Psoas muscle (tissue), 8 donors: ENCODE results near the gene PDHX. TPM values are rescaled to one million over a fixed set of nuclear protein-coding genes. Genes with fewer than 3 reads are reported as not detected.
A peak's percentile ranks its signal among the peaks of the same experiment; 100 is the strongest.

Experiments
- ATAC-seq, 4 donors: fragments of 200-7000 bp; cut with Tn5 transposase; one replicate each; pipeline ENCODE4 v1.9.1; 2020; ENCODE audit warnings: moderate library complexity in 3 of 4, mild to moderate bottlenecking in 2 of 4
- DNase-seq, 2 donors: peaks; one replicate each; pipeline ENCODE4 v3.0.0-alpha.2; 2020
- H3K27ac ChIP-seq: fragments of 200-600 bp; one replicate; pipeline ENCODE4 v1.8.0; 2022
- H3K27me3 ChIP-seq, 3 donors: fragments of 200-600 bp in 1 of 3; one replicate each; pipeline versions ENCODE4 v1.6.1 to v1.8.0; 2013 to 2022; ENCODE audit warnings: low read length in 2 of 3, mild to moderate bottlenecking in 2 of 3, moderate library complexity in 1 of 3; ENCODE audit not compliant: insufficient read depth in 3 of 3
- H3K36me3 ChIP-seq, 2 donors: fragments of 200-600 bp in 1 of 2; one replicate each; pipeline versions ENCODE4 v1.6.1 to v1.8.0; 2013 to 2022; ENCODE audit warnings: low read depth in 1 of 2, mild to moderate bottlenecking in 1 of 2, moderate library complexity in 1 of 2; ENCODE audit not compliant: insufficient read depth in 1 of 2
- H3K4me1 ChIP-seq: fragments of 200-600 bp; one replicate; pipeline ENCODE4 v1.8.0; 2022
- H3K4me3 ChIP-seq: fragments of 200-600 bp; one replicate; pipeline ENCODE4 v1.8.0; 2022; ENCODE audit warnings: mild to moderate bottlenecking
- H3K9me3 ChIP-seq: fragments of 200-600 bp; one replicate; pipeline ENCODE4 v1.8.0; 2022
- CTCF ChIP-seq: fragments of 200-600 bp; IDR thresholded peaks from one replicate; pipeline ENCODE4 v1.8.0; 2022; ENCODE audit warnings: antibody characterized with exemption
- WGBS, 3 donors: extraction: QIAGEN DNeasy Blood & Tissue Kit; methylation state at CpG; one replicate each; pipeline versions ENCODE4 v1.1.6 to v1.1.7; 2013; 5-methylcytosine and 5-hydroxymethylcytosine counted together
- intact Hi-C, 2 donors: fragments of 100-400 bp; cut with DNase I; formaldehyde crosslinking; loops; one replicate each; pipeline versions ENCODE4 v1.11.0 to v1.14.2; 2022
- polyA plus RNA-seq, 3 donors: library from polyadenylated mRNA; stranded (reverse); fragments of 200-250 nt; gene quantifications; one replicate each; pipeline ENCODE4 v1.2.3, GENCODE V29; 2013
- total RNA-seq, 4 donors: library from RNA; stranded (reverse); fragmentation: NEBNext Ultra II Directional in 2 of 4; extraction: Animal tissue kit (Norgen Biotek cat#: 25700) in 2 of 4; gene quantifications; one replicate each; pipeline versions ENCODE4 v1.2.1 to v1.2.4, GENCODE V29; 2021 to 2023
- donor health status: healthy with polysubstance abuse.
- donor health status: DM: no; HTN: no; CAD: no; lungs with moderate emphysema.
- donor health status: Bipolar disorder and iron deficiency.
- donor health status: healthy.
- donor health status: DM: yes; HTN: yes; CAD: no.
- donor health status: DM: no; HTN: no; CAD: no.
- donor health status: DM: no; HTN: no; CAD: no.
- donor health status: DM: yes; HTN: yes; CAD: no.

Gene PDHX
- total and polyA plus RNA-seq, 7 donors = 64.6 to 189 (median 101) TPM

DNA sequence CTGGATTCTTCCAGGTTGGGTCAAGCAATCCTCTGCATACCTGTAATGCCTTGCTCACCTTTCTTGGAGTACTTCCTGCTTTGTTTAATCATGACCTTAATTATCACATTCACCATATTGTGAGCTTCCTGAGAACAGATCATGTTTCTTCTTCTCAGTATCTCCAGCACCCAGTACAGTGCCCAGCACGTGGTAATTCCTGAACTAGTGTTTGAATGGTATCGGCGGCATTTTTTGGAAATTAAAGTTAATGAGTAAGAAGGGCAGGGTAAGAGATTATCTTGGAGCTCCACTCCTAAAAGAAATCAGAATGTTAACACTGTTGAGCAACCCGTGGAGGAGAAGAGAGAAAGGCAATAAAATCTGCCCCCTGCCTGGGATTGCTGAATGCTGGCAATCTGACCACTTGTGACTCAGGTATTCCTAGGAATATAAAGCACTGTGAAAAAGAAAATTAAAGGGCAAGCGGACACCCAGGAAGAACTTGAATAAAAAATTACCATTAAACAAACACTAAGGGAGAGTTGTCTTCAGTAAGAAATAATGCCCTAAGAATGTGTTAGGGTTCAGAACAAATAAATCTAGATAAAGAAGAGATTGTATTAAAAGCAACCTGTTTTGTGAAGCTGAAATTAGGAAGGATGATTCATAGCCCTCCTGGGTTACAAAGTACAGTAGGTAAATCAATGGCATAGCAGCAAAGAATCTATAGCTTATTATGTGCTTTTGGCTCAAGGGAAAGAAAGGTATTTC lies 92.9 kb downstream of the PDHX start:
- Histone ChIP-seq H3K4me3 (no peak overlapping the region), H3K9me3 (no peaks in the 10 kb centered on the region), H3K27me3 (no peaks in the 10 kb centered on the region), H3K27ac (peak overlapping the region; percentile 61), H3K4me1 (peaks cover 22% of the 10 kb centered on the region), H3K36me3 (no peaks in the 10 kb centered on the region)
- intact Hi-C loops = loop anchor here in 1 of 2 donors (10.0 kb wide), 1 partner anchor 375 kb away; no protein-coding TSS in a partner anchor
- no peak for TF ChIP-seq CTCF
- ATAC-seq (peak; percentile 45 to 76 (median 57)), DNase-seq (no peak)
- WGBS, 3 donors = 38 to 51% (median 42%) methylated on average over 5 of the region's 5 CpGs

DNA sequence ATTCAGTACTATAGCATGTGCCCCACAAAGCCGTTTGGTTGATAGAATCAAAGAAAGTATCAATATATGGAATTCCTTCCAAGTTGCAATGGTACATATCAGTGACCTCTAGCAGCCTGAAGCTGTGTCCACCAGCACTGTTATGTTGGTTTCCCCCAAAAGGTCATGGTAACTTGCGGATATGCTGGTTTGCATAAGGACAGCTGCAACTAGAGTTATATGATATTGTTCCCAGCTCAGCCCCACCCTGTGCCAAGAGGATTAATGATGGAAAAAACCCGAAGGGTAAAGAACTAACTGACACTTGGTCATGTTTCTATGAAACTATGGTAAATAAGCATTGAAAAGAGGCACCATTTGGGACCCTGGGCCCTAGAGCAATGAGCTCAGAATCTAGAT lies 93.5 kb downstream of the PDHX start:
- peak; percentile 76 to 91 (median 84) for ATAC-seq
- no peak for DNase-seq
- H3K27ac ChIP-seq = peak overlapping the region; percentile 61
- 17 to 23% (median 17%) methylated on average over 3 of the region's 3 CpGs for WGBS, 3 donors
- peaks cover 22% of the 10 kb centered on the region for H3K4me1 ChIP-seq
- no peak overlapping the region for H3K4me3 ChIP-seq
- no peaks in the 10 kb centered on the region for H3K9me3 ChIP-seq
- TF ChIP-seq CTCF = no peak
- no peaks in the 10 kb centered on the region for H3K27me3 ChIP-seq
- intact Hi-C loops = loop anchor here in 1 of 2 donors (10.0 kb wide), 1 partner anchor 375 kb away; no protein-coding TSS in a partner anchor
- no peaks in the 10 kb centered on the region for H3K36me3 ChIP-seq

- no peak for TF ChIP-seq CTCF
- peak overlapping the region; percentile 61 for H3K27ac ChIP-seq
- H3K4me3 ChIP-seq = no peak overlapping the region
- no peaks in the 10 kb centered on the region for H3K27me3 ChIP-seq
- DNase-seq (no peak), ATAC-seq (no peak)
- no peaks in the 10 kb centered on the region for H3K9me3 ChIP-seq
- WGBS, 3 donors = 59 to 70% (median 65%) methylated on average over 5 of the region's 5 CpGs
- peaks cover 22% of the 10 kb centered on the region for H3K4me1 ChIP-seq
- H3K36me3 ChIP-seq = no peaks in the 10 kb centered on the region
- intact Hi-C loops = no loop called here
Measured at GRCh38 chr11:35010654-35011053, 94.2 kb downstream of the PDHX start.

DNA sequence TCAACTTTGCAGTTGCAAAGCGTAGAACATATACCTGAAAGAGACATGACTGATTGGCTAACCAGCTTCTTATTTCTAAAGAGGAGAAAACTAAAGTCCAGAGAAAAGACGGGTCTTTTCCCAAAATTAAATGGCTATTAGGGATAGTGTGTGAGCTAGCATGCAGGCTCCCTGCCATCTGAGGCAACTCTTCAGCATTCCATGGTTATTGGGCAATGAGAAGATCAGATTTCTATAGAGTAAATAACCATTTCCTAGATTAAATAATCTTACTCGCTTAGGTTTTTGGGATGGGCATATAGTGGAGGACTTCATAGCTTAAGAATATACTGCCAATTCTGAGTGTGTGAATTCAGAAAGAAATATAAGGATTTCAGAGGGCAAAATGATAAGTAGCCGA lies 95.0 kb downstream of the PDHX start:
- intact Hi-C loops = no loop called here
- TF ChIP-seq CTCF = no peak
- no peaks in the 10 kb centered on the region for H3K36me3 ChIP-seq
- no peaks in the 10 kb centered on the region for H3K9me3 ChIP-seq
- DNase-seq = no peak
- ATAC-seq = no peak
- 47 to 61% (median 52%) methylated on average over 4 of the region's 4 CpGs for WGBS, 3 donors
- no peak overlapping the region for H3K27ac ChIP-seq
- no peaks in the 10 kb centered on the region for H3K27me3 ChIP-seq
- no peak overlapping the region for H3K4me3 ChIP-seq
- peaks cover 22% of the 10 kb centered on the region for H3K4me1 ChIP-seq
